A204.1 (cell line): ENCODE results near the gene EIF4ENIF1.
A peak's percentile ranks its signal among the peaks of the same experiment; 100 is the strongest.
"Not testable (repeated sequence)": the region's sequence is repeated elsewhere in the genome, so short reads cannot be mapped to it uniquely, and the experiment has no call there.

Experiments
- FAIRE-seq: peaks from 2 replicates; lab custom pipeline; 2012; peaks lifted over from hg19 to GRCh38; lab: Jason Lieb, UNC

Gene EIF4ENIF1

DNA sequence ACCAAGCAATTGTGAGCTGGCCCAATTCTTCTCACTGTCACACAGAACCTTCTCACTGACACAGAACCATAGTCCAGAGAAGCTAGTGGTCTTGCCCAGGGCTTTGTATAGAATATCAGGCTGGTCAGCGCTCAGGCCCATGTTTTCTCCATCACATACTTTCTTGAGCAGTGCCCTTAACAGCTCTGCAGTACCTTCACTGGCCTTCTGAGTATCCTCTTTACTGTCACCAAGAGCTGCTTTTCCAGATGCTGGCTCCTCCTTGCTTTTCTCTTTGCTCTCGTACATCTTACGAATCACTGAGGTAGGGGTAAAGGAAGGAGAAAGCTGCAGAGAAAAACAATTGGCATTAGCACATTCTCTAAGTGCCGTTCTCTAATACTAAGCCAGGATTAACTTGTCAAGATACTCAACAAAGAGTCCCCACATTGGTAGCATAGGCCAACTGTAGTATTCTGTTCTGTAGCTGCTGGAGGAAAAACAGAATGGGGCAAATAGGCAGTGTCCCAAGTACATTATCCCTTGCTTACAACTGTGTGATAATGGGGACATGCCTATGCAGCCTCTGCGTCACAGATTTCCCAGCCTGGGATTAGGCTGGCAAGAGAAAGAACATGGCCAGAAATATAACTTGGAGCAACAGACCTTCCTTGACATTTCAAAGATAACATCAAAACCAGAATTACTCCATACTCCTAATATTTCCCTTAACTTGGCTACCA is 46.7 kb downstream of the EIF4ENIF1 start:
- FAIRE-seq: no peak

DNA sequence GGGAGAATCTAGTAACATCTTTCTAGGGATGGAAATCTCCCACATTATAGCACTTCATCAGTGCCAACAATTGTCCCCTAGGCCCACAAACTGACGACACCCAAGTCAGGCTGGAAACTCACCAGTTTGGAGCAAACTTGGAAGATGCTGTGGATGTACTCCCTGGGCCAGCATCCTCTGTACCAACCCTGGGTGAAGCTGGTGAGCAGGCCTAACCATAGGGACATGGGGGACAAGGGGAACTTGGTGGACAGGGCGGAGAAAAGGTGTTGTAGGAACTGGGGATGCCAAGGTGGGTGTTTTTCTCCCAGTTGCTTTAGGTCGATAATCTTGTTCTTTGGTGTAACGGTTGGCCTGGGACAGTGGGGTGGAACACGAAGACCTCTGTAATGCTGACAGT is 48.0 kb downstream of the EIF4ENIF1 start:
- no peak for FAIRE-seq

DNA sequence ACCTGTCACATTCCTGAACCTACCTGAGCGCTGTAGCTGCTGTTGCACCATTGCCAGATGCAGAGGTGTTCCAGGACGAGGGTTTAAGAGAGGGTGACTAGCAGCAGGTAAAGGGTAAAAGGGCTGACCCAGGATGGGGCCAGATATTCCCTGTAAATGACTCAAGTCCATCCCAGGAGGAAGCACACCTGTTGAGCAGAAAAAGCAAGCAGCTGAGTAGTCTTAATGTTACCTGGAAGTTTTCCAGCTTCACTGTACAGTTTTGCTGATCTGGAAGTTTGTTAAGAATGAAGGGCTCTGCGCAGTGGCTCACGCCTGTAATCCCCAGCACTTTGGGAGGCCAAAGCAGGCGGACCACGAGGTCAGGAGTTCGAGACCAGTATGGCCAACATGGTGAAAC is 49.0 kb downstream of the EIF4ENIF1 start:
- no peak for FAIRE-seq

DNA sequence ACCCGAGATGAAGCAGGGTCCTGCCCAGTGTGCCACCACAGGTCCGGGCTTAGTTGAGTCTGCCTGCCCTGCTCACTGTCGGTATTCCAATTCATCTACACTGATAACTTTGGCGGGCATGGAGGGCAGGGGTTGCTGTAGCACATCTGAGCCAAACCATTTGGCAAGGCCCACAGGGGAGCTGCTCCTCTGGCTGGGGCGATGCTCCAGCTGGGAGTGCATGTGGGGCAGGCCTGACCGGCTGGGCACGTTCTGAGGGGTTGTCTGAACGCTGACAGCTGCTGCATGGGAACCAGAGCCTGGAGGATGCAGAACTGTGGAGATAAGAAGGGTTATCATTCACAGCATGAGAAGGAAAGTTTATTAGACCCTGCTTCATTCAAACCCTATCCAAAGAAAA is 49.8 kb downstream of the EIF4ENIF1 start:
- FAIRE-seq: no peak

DNA sequence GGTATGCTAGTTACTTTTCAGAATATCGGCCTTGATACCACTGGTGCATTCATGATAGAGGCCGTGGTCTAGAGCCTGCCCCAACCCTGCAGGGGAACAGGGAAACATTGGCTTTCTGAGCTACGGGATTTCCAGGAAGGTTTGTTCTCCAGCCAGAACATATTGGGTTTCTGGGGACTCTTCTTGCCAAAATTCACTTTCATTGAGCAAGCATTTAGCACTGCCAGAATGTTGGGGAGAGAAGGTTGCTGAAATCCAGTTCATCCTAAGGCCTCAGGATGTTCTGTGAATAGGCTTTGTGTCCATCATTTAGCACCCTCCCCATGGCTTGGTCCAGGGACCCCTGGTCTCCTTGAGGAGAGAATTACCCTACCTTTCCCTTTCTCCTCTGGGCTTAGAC is 53.5 kb downstream of the EIF4ENIF1 start:
- no peak for FAIRE-seq

DNA sequence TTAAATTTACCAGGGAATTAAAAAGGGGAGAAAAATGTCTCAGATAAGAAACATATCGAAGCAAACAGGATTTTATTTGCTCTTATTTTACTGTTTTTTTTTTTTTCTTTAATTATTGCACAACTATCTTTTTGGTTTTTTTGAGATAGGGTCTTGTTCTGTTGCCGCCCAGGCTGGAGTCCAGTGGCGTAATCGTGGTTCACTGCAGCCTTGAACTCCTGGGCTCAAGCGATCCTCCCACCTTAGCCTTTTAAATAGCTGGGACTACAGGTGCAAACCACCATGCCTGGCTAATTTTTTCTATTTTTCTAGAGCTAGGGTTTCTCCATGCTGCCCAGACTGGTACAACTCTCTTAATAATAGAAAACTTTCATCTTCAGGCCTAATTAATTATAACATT is 57.7 kb downstream of the EIF4ENIF1 start:
- no peak for FAIRE-seq

DNA sequence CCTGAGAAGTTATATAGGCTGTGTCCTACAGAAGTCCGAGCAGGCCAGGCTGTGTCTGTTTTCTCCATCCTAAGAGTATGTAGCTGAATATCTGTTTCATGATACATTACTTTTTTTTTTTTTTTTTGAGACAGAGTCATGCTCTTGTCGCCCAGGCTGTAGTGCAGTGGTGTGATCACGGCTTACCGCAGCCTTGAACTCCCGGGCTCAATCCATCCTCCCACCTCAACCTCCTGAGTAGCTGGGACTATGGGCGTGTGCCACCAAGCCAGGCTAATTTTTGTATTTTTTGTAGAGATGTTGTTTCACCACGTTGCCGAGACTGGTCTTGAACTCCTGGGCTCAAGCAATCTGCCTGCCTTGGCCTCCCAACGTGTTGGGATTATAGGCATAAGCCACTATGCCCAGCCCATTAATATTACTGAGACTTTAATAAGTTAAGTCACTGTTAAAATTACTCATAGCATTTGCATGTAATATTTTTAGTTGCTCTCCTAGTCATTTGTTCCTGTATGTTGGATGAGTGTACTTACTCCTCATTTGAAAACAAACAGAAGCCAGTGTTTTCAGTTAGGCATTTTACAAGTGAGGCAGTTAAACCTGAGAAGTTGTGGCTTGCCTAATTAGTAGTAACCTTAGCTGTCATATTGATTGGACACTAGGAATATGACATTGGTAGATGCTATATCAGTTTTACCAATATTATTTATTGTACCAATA is 64.2 kb downstream of the EIF4ENIF1 start:
- no peak for FAIRE-seq

DNA sequence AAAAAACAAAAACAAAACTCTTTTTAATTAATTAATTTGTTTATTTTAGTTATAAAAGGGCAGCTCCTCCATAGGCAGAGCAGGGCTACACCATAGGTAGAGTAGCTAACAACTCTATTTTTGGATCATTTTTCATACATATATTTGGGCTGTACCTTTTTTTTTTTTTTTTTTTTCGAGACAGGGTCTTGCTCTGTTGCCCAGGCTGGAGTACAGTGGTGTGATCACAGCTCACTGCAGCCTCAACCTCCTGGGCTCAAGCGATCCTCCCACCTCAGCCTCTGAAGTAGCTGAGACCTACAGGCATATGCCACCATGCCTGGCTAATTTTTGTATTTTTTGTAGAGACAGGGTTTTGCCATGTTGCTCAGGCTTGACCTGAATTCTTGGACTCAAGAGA is 87.3 kb downstream of the EIF4ENIF1 start:
- not testable (repeated sequence) for FAIRE-seq

DNA sequence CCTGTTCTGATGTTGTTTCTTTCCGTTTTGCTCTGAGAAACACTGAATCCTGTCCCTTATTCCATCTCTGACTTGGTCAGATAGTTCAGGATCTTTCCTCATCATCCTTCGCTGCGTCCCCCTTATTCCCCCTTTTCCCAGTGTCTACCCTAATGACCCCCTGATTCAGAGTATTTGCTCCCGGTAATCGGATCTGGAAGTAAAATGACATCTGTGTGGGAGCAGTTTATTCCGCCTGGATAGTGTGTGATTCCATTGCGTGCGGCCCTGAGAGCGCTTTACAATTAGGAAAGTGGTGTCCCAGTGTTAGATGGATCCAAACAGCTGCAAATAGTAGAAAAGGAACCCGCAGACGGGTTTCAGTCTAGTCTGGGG is 89.6 kb downstream of the EIF4ENIF1 start:
- no peak for FAIRE-seq

DNA sequence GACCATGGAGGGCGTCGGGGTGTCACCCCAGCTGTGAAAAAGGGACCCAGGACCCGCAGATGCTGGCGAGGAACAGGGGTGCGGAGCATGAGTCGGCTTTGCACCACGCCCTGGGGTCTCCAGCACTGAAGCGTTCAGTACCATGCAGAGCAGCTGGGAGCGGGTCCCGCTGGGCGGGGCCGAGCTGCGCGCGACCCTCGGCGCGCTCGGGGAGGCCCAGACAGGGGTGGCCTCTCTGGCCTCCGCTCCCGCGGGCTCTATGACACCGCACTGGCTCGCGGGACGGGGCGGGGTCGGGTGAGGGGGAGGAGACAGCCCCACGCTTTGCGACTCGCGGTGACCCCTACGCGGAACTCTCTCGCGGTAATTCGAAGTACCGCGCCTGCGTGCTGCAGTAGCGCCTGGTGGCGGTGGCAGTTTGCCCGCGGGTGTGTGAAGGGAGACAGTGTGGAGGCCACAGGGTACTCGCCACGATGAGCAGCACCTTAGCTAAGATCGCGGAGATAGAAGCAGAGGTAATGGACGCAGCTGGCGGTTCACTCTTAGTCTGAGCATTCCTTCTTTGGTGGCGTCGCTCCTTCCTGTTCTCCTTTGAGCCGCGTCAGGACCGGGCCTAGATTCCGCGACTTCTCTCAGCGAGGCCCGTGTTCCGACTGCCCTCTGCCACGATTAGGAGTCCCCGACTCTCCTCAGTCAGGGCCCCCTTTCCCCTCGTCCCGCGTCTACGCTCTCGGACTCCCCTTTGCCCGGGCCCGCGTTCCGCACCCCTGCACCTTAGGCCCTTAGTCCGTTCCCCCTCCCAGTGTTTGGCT is 90.2 kb downstream of the EIF4ENIF1 start, which contains the start of gene DRG1:
Gene DRG1, plus strand, starts transcription at position 394 of the 812 bp plus-strand sequence. Its CDS starts 80 bp downstream, at position 474.
- FAIRE-seq: peak; percentile 90

DNA sequence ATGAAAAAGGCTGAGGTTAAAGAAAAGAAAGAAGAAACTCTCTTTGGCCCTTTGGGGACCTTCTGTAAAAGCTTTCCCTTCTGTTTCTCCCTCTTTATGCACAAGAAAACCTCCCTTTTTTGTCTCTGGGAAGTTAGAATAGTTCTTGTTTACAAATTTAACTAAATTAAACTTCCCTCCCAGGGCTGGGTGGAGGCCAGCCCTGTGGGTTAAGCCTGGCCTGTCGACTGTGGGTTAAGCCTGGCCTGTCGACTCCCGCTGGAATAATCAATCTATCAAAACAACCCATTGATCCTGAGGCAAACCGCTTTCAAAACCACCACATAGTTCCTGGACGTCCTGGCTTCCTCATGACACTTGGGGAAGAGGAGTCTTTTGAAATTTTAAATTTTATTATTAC is 91.4 kb downstream of the EIF4ENIF1 start:
- FAIRE-seq: no peak

DNA sequence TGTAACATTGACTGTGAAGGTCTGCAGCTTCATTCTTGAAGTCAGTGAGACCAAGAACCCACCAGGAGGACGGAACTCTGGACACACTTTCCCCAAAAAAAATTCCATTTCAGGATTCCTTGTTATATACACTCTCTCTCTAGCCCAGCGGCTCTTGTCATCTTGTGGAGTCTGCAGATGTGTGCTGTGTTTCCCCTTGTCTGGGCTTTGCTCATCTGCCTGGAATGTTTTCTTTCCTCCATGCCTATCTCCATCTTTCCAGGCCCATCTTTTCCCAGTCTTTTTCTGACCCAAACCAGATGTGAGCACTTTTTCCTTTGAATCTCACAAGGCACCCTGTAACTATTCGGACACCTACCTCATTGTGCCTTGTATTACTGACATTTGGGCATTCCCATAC is 95.3 kb downstream of the EIF4ENIF1 start:
- FAIRE-seq: no peak

DNA sequence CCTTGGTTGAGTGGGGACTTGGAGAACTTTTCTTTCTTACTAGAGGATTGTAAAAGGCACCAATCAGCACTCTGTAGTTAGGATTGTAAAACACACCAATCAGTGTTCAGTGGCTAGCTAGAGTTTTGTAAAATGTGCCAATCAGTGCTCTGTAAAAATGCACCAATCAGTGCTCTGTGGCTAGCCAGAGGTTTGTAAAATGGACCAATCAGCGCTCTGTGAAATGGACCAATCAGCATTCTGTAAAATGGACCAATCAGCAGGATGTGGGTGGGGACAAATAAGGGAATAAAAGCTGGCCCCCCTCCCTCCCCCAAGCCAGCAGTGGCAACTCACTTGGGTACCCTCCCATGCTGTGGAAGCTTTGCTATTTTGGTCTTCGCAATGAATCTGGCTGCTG is 95.7 kb downstream of the EIF4ENIF1 start:
- FAIRE-seq: no peak
